Fibroblast of lung (primary cell): ENCODE data around the gene AGBL4.

Experiments used
- CTCF ChIP-seq, 2 donors: IDR thresholded peaks in 1 of 2; conservative IDR thresholded peaks in 1 of 2; 1 replicate in 1 of 2; 2 replicates in 1 of 2; pipeline ENCODE4 v1.5.1; 2011 to 2012; ENCODE audit warnings: low read length in 2 of 2, control low read depth in 1 of 2, inconsistent platforms in 1 of 2, low read depth in 1 of 2, mild to moderate bottlenecking in 1 of 2
- EZH2 ChIP-seq: IDR thresholded peaks from 2 replicates; pipeline ENCODE4 v1.5.1; 2012; ENCODE audit warnings: low read length, control low read depth, mild to moderate bottlenecking; ENCODE audit errors: missing control alignments

- TF ChIP-seq CTCF (conservative IDR thresholded peaks at IDR 0.05 in 1 of 2, IDR thresholded peaks at IDR 0.05 in 1 of 2; ENCODE audit: low read depth in 1 of 2, low read length in 2 of 2) = no peak
- no peak for TF ChIP-seq EZH2
Observed at GRCh38 chr1:48506870-48507269, 1516.9 kb downstream of the AGBL4 start.
